HL-60/S4 treated with retinoic acid at 250 ng/mL for 4 days and 3 days (cell line): ENCODE results near the gene BACH2.
"Not testable (repeated sequence)": the region's sequence is repeated elsewhere in the genome, so short reads cannot be mapped to it uniquely, and the experiment has no call there.

ENCODE experiments used
- in situ Hi-C: fragments of 300-500 bp; cut with MboI; formaldehyde crosslinking; loops from 2 replicates; pipeline ENCODE4 v1.7.0; 2022; ENCODE audit warnings: low sequenced_read_pairs

The BACH2 gene

GRCh38 chr6:90186637-90187371 is 109.8 kb downstream of the BACH2 start:
- in situ Hi-C loops: no loop called here

DNA sequence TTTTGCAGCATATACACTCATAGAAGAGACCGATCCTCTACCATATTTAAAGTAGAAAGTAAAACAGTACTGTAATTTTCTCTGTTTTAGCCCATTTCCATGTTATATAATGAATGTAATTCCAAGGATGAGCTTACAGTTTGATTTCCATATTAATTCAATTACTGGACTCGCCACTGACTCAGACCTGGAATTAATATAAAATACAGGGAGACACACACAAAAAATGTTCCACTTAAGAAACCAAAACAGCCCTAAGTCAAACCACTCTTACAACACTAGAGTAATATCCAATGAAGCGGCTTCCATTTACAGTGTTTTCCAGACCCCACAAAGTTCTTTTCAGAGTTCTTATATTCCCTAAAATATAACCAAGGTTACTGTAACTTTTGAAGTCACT is 110.6 kb downstream of the BACH2 start:
- in situ Hi-C loops: no loop called here

DNA sequence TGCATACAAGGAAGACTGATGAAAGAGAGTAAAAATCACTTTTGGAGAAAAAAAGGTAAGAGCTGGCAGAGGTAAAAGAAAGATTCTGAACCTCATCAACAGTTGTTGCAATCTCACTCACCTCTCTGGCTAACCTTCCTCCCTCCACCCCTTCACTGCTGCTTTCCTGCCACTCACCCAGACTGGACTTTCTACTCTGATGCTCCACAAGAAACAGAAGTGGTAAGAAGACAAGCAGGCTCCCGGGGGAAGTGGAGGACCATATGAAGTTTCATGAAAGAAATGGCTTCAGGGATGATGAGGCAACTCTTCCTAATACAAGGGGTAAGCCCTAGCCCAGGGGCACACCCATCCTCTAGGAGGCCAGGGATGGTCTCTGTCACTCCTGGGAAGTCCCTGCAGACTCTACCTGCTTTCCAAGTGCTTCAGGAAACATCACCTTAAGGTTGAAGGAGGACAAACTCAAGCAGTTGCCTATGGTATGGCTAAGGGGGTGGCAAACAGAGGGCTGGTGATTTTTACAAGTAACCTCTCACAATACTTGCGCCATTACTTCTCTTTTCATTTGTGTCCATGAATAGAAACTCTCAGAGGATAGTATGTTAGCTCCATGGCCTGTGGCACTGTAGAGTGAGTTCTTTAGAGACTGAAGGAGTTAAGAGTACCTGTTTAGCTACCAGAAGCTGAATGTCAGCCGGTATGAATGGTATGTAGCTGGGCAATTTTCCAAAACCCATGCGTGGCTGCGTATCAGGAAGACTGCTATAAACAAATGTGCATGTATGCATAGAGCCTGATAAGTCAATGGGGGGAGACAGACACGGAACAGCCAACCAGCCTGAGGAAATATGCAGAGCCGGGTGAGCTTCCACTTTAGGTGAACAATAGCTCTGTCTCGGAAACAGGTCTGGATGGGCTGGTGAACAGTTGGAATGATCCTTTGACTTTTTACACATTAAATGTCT is 112.0 kb downstream of the BACH2 start:
- in situ Hi-C loops: no loop called here

- in situ Hi-C loops: no loop called here
Observed at GRCh38 chr6:90183587-90184333, 112.9 kb downstream of the BACH2 start.

- in situ Hi-C loops: no loop called here
Observed at GRCh38 chr6:90180526-90180925, 116.1 kb downstream of the BACH2 start.

GRCh38 chr6:90179190-90180169 is 117.2 kb downstream of the BACH2 start:
- in situ Hi-C loops: no loop called here

- in situ Hi-C loops: no loop called here
Observed at GRCh38 chr6:90178384-90178855, 118.2 kb downstream of the BACH2 start.

DNA sequence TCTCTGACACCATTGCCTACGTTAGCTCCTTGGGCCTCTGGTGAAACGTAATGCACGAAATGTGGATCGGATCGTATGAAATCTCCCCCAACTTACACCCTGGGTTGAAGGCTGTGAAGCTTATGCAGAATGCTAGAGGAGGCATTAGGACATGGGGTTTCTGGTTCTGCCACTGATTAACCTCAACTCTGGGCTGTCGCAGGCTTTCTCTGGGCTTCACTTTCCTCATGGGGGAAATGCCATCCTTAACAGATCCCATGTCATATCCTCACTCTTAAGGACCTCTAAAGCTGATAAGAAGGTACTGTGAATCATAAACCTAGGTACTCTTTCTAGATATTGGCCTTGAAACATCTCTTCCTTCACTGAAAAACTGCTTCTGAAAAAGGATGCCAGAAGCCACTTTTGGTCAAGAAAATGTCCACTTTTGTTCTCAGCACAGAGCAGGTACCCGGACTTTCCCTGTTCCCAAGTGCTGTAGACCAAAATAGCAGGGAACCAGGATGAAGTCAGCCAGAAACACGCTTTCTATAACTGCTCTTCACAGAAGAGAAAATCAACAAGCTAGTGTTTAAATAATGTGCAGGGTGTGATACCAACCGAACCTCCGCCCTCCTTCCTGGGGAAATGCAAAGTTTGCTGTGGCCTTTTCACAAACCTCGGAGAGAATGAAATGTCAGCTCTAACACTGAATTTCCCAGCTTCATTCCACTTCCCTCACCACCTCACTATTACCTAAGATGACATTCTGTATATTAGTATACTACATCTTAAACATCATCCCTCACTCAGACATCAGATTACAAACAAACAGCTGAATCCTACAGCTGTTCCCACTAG is 118.9 kb downstream of the BACH2 start:
- in situ Hi-C loops: no loop called here

DNA sequence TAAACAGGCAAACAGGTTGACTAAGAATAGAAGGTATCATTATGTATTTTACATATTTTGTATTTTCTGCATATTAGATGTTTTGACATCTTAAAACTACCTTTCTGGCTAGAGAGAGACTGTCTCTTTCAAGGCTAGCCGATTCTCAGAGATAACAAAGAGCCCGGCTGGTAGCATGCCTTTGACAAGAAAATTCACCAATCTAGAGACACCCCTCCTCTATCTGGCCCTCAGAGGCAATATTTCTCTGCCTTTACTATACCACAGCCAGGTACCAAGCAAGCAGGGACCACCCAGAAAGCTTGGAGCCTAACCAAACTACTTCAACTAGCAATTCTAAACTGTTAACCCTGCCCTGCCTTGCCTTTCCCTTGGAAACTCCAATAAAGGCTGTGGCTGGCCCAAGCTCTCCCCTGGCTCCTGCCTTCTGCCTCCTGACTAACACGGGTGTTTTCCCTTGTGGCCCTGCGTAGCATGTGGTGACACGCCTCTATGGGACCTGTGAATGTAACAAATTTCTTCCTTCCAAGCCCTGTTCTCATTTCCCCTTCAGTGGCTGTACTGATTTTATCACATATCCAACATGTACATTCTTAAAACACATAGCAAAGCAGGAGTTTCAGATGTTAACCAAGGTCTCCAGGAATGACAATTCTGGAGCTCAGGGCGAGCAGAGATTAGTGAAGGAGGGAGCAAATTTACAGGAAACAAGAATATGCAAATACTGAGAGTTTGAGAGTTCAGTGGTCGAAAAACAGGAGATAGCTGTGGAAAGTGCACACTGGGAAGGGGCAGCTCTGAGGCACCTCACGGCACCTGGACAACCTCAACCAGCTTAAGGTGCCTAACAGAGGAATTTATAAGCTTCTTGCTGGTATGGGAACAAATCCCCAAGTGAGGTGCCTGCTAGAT is 120.8 kb downstream of the BACH2 start:
- in situ Hi-C loops: no loop called here

GRCh38 chr6:90173262-90173925 is 123.2 kb downstream of the BACH2 start:
- in situ Hi-C loops: no loop called here

DNA sequence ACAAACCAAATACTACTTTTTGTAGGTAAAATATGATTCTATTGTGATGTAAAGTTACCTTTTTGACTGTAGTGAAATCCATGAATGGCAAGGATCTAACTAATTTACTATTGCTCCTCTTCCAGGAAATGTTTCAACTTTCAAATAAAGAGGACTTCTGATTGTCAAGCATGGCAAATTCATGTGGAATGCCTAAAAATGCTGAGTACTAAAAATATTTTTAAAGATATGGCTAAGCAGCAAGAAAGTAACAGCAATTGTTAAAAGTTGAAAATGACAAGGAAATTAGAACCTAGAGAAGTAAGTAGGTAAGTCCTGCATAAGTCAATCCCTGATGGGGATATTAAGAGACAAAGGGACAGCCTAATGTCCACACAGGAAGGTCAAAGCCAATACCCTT is 126.0 kb downstream of the BACH2 start:
- in situ Hi-C loops: no loop called here

GRCh38 chr6:90169374-90169773 is 127.3 kb downstream of the BACH2 start:
- in situ Hi-C loops: no loop called here

DNA sequence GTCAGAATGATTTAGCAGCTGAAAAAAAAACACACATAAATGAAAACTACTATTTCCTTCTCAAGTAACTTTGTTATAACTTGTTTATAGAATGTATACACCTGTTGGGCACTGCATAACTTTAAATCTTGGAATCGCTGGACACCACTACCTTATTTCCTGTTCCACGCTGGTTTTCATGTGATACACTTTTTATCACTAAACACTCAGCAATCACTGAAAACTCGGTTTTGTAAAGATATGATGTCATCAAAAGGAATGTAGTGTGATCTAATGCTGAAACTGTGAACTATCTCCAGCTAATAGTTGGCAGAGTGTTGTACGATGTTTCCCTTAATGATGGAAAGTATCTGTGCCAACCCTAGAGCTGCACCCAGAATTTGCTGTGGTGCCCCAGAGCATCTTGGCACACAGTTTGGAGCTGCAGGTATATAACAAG is 127.9 kb downstream of the BACH2 start:
- in situ Hi-C loops: no loop called here

DNA sequence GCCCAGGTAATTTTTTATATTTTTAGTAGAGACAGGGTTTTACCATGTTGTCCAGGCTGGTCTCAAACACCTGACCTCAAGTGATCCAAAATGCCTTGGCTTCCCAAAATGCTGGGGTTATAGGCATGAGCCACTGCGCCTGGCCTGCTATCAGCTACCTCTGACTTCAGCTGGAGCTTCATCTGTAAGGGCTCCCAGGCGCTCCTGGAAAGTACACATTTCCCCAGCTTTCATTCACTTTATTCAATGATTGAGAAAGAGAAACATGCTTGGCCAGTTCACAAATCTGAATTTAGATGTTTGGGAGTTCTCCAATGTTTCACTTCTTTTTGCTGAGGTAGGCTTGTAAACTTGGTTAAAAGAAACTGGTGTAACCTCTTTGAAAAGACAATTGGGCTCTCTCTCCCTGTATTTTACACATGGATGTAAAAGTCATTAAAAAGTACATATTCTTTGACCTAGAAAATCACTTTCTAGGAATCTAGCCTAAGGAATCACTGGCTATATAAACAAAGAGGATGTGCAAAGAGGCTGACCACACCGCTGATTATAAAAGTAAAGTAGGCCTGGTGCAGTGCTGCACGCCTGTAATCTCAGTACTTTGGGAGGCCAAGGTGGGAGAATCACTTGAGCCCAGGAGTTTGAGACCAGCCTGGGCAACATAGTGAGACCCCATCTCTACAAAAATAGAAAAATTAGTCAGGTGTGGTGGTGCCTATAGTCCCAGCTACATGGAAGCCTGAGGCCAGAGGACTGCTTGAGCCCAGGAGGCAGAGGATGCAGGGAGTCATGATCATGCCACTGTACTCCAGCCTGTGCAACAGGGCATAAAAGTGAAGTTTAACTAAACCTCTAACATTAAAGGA is 128.9 kb downstream of the BACH2 start:
- in situ Hi-C loops: no loop called here

GRCh38 chr6:90166155-90166924 is 130.3 kb downstream of the BACH2 start:
- in situ Hi-C loops: not testable (repeated sequence)
